H1 (cell line): Measurements from ENCODE around the gene OR10R2. TPM values are rescaled to one million over a fixed set of nuclear protein-coding genes. Genes with fewer than 3 reads are reported as not detected.

Experiments used
- CTCF ChIA-PET: fragments of 300-600 bp; sonication (Branson Sonifier 250); formaldehyde crosslinking; loops from one replicate; lab custom pipeline; 2021; ENCODE audit not compliant: partially characterized antibody; lab: Charles Lee
- POLR2A ChIA-PET: fragments of 300-600 bp; sonication (Branson Sonifier 250); formaldehyde crosslinking; loops from one replicate; lab custom pipeline; 2021; ENCODE audit warnings: inconsistent platforms; ENCODE audit not compliant: partially characterized antibody; lab: Charles Lee
- DNase-seq, 2 experiments: peaks; one replicate each; pipeline versions ENCODE4 v3.0.0 to v3.0.0-alpha.2; 2010 to 2022; ENCODE audit warnings: low spot score in 2 of 2, low read depth in 1 of 2, mixed read lengths in 1 of 2
- FAIRE-seq: peaks from 2 replicates; lab custom pipeline; 2011; peaks lifted over from hg19 to GRCh38; lab: Jason Lieb, UNC
- H2AFZ ChIP-seq: 2 replicates; pipeline ENCODE4 v1.8.1; 2012; ENCODE audit warnings: low read length, inconsistent platforms
- H2AK5ac ChIP-seq: 2 replicates; pipeline ENCODE4 v1.6.1; 2013; ENCODE audit warnings: low read depth, low read length
- H2BK120ac ChIP-seq: replicated peaks from 2 replicates; pipeline ENCODE3; 2013; ENCODE audit warnings: low read depth, low read length, inconsistent platforms
- H2BK12ac ChIP-seq: 2 replicates; pipeline ENCODE4 v1.6.1; 2013; ENCODE audit warnings: low read depth, low read length
- H2BK15ac ChIP-seq: 2 replicates; pipeline ENCODE4 v1.6.1; 2013; ENCODE audit warnings: low read length
- H2BK20ac ChIP-seq: 2 replicates; pipeline ENCODE4 v1.6.1; 2013; ENCODE audit warnings: low read length
- H2BK5ac ChIP-seq: 2 replicates; pipeline ENCODE4 v1.6.1; 2013; ENCODE audit warnings: low read depth, low read length
- H3K14ac ChIP-seq: 2 replicates; pipeline ENCODE4 v1.6.1; 2013; ENCODE audit warnings: inconsistent platforms; ENCODE audit not compliant: insufficient read length
- H3K18ac ChIP-seq: 2 replicates; pipeline ENCODE4 v1.6.1; 2013; ENCODE audit warnings: low read length; ENCODE audit errors: extremely low read depth
- H3K23ac ChIP-seq: 2 replicates; pipeline ENCODE4 v1.6.1; 2013; ENCODE audit warnings: inconsistent platforms; ENCODE audit not compliant: insufficient read length
- H3K23me2 ChIP-seq: 2 replicates; pipeline ENCODE4 v1.6.1; 2013; ENCODE audit warnings: low read depth, low read length
- H3K27ac ChIP-seq: 2 replicates; pipeline ENCODE4 v1.6.1; 2011; ENCODE audit warnings: low read depth, low read length, inconsistent platforms
- H3K27me3 ChIP-seq, 4 experiments: replicated peaks in 1 of 4; 1 replicate in 1 of 4; 2 replicates in 3 of 4; pipeline versions ENCODE4 v1.6.1 to v1.8.1; 2011 to 2013; ENCODE audit warnings: low read length in 3 of 4, mild to moderate bottlenecking in 3 of 4, inconsistent platforms in 2 of 4, mixed read lengths in 2 of 4, moderate library complexity in 1 of 4; ENCODE audit not compliant: control insufficient read depth in 3 of 4, insufficient read depth in 3 of 4; ENCODE audit errors: extremely low read depth in 1 of 4
- H3K36me3 ChIP-seq, 4 experiments: 2 replicates each; pipeline versions ENCODE4 v1.6.1 to v1.8.1; 2011 to 2013; ENCODE audit warnings: mild to moderate bottlenecking in 4 of 4, low read length in 3 of 4, moderate library complexity in 2 of 4, control low read depth in 1 of 4, inconsistent platforms in 1 of 4; ENCODE audit not compliant: insufficient read depth in 4 of 4, control insufficient read depth in 2 of 4
- H3K4ac ChIP-seq: replicated peaks from 2 replicates; pipeline ENCODE3; 2013; ENCODE audit warnings: low read length, low read depth, mixed read lengths, inconsistent platforms; ENCODE audit not compliant: insufficient read length
- H3K4me1 ChIP-seq, 4 experiments: replicated peaks in 1 of 4; 1 replicate in 1 of 4; 2 replicates in 3 of 4; pipeline versions ENCODE4 v1.6.1 to v1.8.1; 2011 to 2013; ENCODE audit warnings: low read length in 3 of 4, inconsistent platforms in 2 of 4, mixed read lengths in 1 of 4; ENCODE audit not compliant: insufficient read depth in 4 of 4, control insufficient read depth in 3 of 4
- H3K4me2 ChIP-seq, 2 experiments: 2 replicates each; pipeline versions ENCODE4 v1.6.1 to v1.8.1; 2011 to 2013; ENCODE audit warnings: low read depth in 2 of 2, low read length in 2 of 2, control low read depth in 1 of 2, inconsistent platforms in 1 of 2, mild to moderate bottlenecking in 1 of 2; ENCODE audit not compliant: insufficient read depth in 1 of 2
- H3K4me3 ChIP-seq, 4 experiments: fragments of 200-600, 300-600 bp in 1 of 4; sonication (generic), shearing (Covaris generic), sonication (Bioruptor Twin) in 1 of 4; 2 replicates each; pipeline versions ENCODE4 v1.5.1 to v1.8.1; 2011 to 2016; ENCODE audit warnings: low read length in 4 of 4, low read depth in 3 of 4, control low read depth in 2 of 4, inconsistent platforms in 2 of 4, mild to moderate bottlenecking in 2 of 4, mixed read lengths in 1 of 4, moderate library complexity in 1 of 4; ENCODE audit not compliant: insufficient read depth in 2 of 4; ENCODE audit errors: extremely low read depth in 1 of 4
- H3K56ac ChIP-seq: replicated peaks from 2 replicates; pipeline ENCODE3; 2013; ENCODE audit warnings: low read depth, mild to moderate bottlenecking, mixed read lengths, low read length, inconsistent platforms; ENCODE audit not compliant: insufficient read length
- H3K79me1 ChIP-seq: 2 replicates; pipeline ENCODE4 v1.6.1; 2013; ENCODE audit warnings: low read depth, low read length, control low read depth
- H3K79me2 ChIP-seq, 2 experiments: 2 replicates each; pipeline versions ENCODE4 v1.6.1 to v1.8.1; 2012 to 2013; ENCODE audit warnings: low read length in 2 of 2, mild to moderate bottlenecking in 2 of 2, inconsistent platforms in 1 of 2; ENCODE audit not compliant: insufficient read depth in 2 of 2, control insufficient read depth in 1 of 2
- H3K9ac ChIP-seq, 4 experiments: replicated peaks in 1 of 4; 1 replicate in 1 of 4; 2 replicates in 3 of 4; pipeline versions ENCODE4 v1.6.1 to v1.8.1; 2011 to 2013; ENCODE audit warnings: low read depth in 3 of 4, low read length in 3 of 4, control low read depth in 2 of 4, mild to moderate bottlenecking in 2 of 4, moderate library complexity in 2 of 4, inconsistent platforms in 1 of 4; ENCODE audit errors: extremely low read depth in 1 of 4
- H3K9me3 ChIP-seq, 2 experiments: 2 replicates each; pipeline versions ENCODE4 v1.6.1 to v1.8.1; 2012 to 2013; ENCODE audit warnings: mild to moderate bottlenecking in 2 of 2, moderate library complexity in 2 of 2, control low read depth in 1 of 2, inconsistent platforms in 1 of 2, low read depth in 1 of 2, low read length in 1 of 2, mixed read lengths in 1 of 2; ENCODE audit not compliant: insufficient read depth in 2 of 2
- H4K20me1 ChIP-seq, 2 experiments: replicated peaks in 1 of 2; 2 replicates each; pipeline versions ENCODE3 to v1.8.1; 2011 to 2013; ENCODE audit warnings: inconsistent platforms in 2 of 2, low read length in 2 of 2, mild to moderate bottlenecking in 1 of 2; ENCODE audit not compliant: insufficient read depth in 2 of 2, control insufficient read depth in 1 of 2
- H4K5ac ChIP-seq: 2 replicates; pipeline ENCODE4 v1.6.1; 2013; ENCODE audit warnings: low read length, low read depth, mixed read lengths, inconsistent platforms; ENCODE audit not compliant: insufficient read length
- H4K8ac ChIP-seq: 2 replicates; pipeline ENCODE4 v1.8.0; 2013; ENCODE audit warnings: mild to moderate bottlenecking, moderate library complexity, low read length, inconsistent platforms; ENCODE audit not compliant: insufficient read depth; ENCODE audit errors: extremely low read depth
- H4K91ac ChIP-seq: replicated peaks from 2 replicates; pipeline ENCODE3; 2013; ENCODE audit warnings: low read length, mixed read lengths, inconsistent platforms; ENCODE audit not compliant: insufficient read length
- WGBS, 2 experiments: shearing (Covaris generic) in 1 of 2; methylation state at CpG; one replicate each; pipeline versions ENCODE4 v1.1.6 to v1.1.7; 2013 to 2015; ENCODE audit warnings: low lambda C conversion rate in 2 of 2, mixed read lengths in 2 of 2, inconsistent platforms in 1 of 2, low coverage in 1 of 2, missing lambda C conversion rate in 1 of 2; ENCODE audit not compliant: insufficient replicate concordance in 2 of 2, insufficient coverage in 1 of 2, insufficient read length in 1 of 2; ENCODE audit errors: extremely low coverage in 1 of 2, missing lambda C conversion rate in 1 of 2; 5-methylcytosine and 5-hydroxymethylcytosine counted together
- polyA plus RNA-seq, 7 experiments: library from polyadenylated mRNA; depleted of rRNA in 3 of 7; stranded (reverse) in 5 of 7; unstranded in 2 of 7; fragments of >200 nt in 5 of 7; fragments of 200-250 nt in 2 of 7; gene quantifications; 1 replicate in 5 of 7; 2 replicates in 1 of 7; 4 replicates in 1 of 7; pipeline versions ENCODE4 v1.2.1 to v1.2.3, GENCODE V29; 2011 to 2013; ENCODE audit warnings: missing spikeins in 2 of 7, mixed read lengths in 2 of 7
- total RNA-seq: library from RNA; stranded (reverse); fragmentation: NEBNext Ultra II Directional; extraction: Animal tissue kit (Norgen Biotek cat#: 25700); gene quantifications from 2 replicates; pipeline ENCODE4 v1.2.1, GENCODE V29; 2021

OR10R2 gene
- total and polyA plus RNA-seq, 2 of the 8 experiments (the other 6 are each of a cell fraction or from before 2014, with no cell fraction given): not detected

GRCh38 chr1:158494796-158495195, 22.8 kb downstream of the OR10R2 start:
- H3K23me2 ChIP-seq: no peaks in the 10 kb centered on the region
- no peak overlapping the region for H3K27ac ChIP-seq
- no peak overlapping the region for H3K14ac ChIP-seq
- H2BK20ac ChIP-seq: no peak overlapping the region
- H3K4me3 ChIP-seq: no peak overlapping the region
- no peak overlapping the region for H4K5ac ChIP-seq
- no peaks in the 10 kb centered on the region for H3K36me3 ChIP-seq
- H2AFZ ChIP-seq: no peak overlapping the region
- no peaks in the 10 kb centered on the region for H3K27me3 ChIP-seq
- FAIRE-seq (no peak), DNase-seq (no peak)
- H2BK12ac ChIP-seq: no peak overlapping the region
- no peak overlapping the region for H3K4me2 ChIP-seq
- H2BK120ac ChIP-seq: no peak overlapping the region
- H3K9ac ChIP-seq: no peak overlapping the region
- no peaks in the 10 kb centered on the region for H4K20me1 ChIP-seq
- no peak overlapping the region for H4K8ac ChIP-seq
- H3K4ac ChIP-seq: no peak overlapping the region
- no peak overlapping the region for H2BK15ac ChIP-seq
- H2AK5ac ChIP-seq: no peak overlapping the region
- no peak overlapping the region for H2BK5ac ChIP-seq
- ChIA-PET CTCF (interaction anchor here (3.2 kb wide), 1 partner anchor 291 kb away, joined by 42 read pairs; no protein-coding TSS in a partner anchor), POLR2A (no interaction called here)
- no peaks in the 10 kb centered on the region for H3K79me2 ChIP-seq
- no peaks in the 10 kb centered on the region for H3K79me1 ChIP-seq
- WGBS, 2 experiments: 44% methylated on average over 2 of the region's 2 CpGs; no CpG with 5 or more reads in 1 of the 2 experiments
- H3K9me3 ChIP-seq: no peaks in the 10 kb centered on the region
- H3K56ac ChIP-seq: no peak overlapping the region
- H4K91ac ChIP-seq: no peak overlapping the region
- no peak overlapping the region for H3K18ac ChIP-seq
- no peaks in the 10 kb centered on the region for H3K4me1 ChIP-seq
- H3K23ac ChIP-seq: no peak overlapping the region
